H9 (cell line): ENCODE measurements around the gene COL4A1. TPM values are rescaled to one million over a fixed set of nuclear protein-coding genes. Genes with fewer than 3 reads are reported as not detected.

Source experiments
- DNase-seq: peaks from one replicate; pipeline ENCODE4 v3.0.0-alpha.2; 2017
- H2AFZ ChIP-seq: one replicate; pipeline ENCODE4 v1.6.1; 2013; ENCODE audit warnings: mild to moderate bottlenecking, low read length, control low read depth, moderate library complexity
- H2AK5ac ChIP-seq: 2 replicates; pipeline ENCODE4 v1.6.1; 2013; ENCODE audit warnings: low read length, control low read depth, mixed read lengths; ENCODE audit not compliant: insufficient read length
- H2BK120ac ChIP-seq: one replicate; pipeline ENCODE4 v1.6.1; 2013; ENCODE audit warnings: low read depth, mild to moderate bottlenecking, low read length, control low read depth, inconsistent platforms; ENCODE audit not compliant: poor library complexity, severe bottlenecking
- H2BK12ac ChIP-seq: 2 replicates; pipeline ENCODE4 v1.6.1; 2013; ENCODE audit warnings: low read length, control low read depth, mixed read lengths, low read depth; ENCODE audit not compliant: insufficient read length
- H2BK15ac ChIP-seq: 2 replicates; pipeline ENCODE4 v1.6.1; 2013; ENCODE audit warnings: low read depth, low read length, control low read depth
- H2BK20ac ChIP-seq: one replicate; pipeline ENCODE4 v1.6.1; 2013; ENCODE audit warnings: low read depth, mild to moderate bottlenecking, low read length, control low read depth, inconsistent platforms; ENCODE audit not compliant: poor library complexity, severe bottlenecking
- H2BK5ac ChIP-seq: 2 replicates; pipeline ENCODE4 v1.6.1; 2013; ENCODE audit warnings: low read length, control low read depth, mixed read lengths; ENCODE audit not compliant: insufficient read length
- H3K14ac ChIP-seq: 2 replicates; pipeline ENCODE4 v1.6.1; 2013; ENCODE audit warnings: low read length, control low read depth; ENCODE audit not compliant: insufficient read depth
- H3K18ac ChIP-seq: 2 replicates; pipeline ENCODE4 v1.6.1; 2013; ENCODE audit warnings: low read depth, mild to moderate bottlenecking, mixed read lengths, low read length, control low read depth; ENCODE audit not compliant: insufficient read length
- H3K23ac ChIP-seq: 2 replicates; pipeline ENCODE4 v1.6.1; 2013; ENCODE audit warnings: low read length, control low read depth, mixed read lengths, low read depth; ENCODE audit not compliant: insufficient read length
- H3K23me2 ChIP-seq: 2 replicates; pipeline ENCODE4 v1.6.1; 2013; ENCODE audit warnings: low read depth, mild to moderate bottlenecking, mixed read lengths, low read length, control low read depth; ENCODE audit not compliant: insufficient read length, poor library complexity, severe bottlenecking
- H3K27ac ChIP-seq: 2 replicates; pipeline ENCODE4 v1.5.1; 2013; ENCODE audit warnings: low read length, control low read depth, mixed read lengths, low read depth; ENCODE audit not compliant: insufficient read length
- H3K27me3 ChIP-seq: 2 replicates; pipeline ENCODE4 v1.6.1; 2013; ENCODE audit warnings: low read length, control low read depth, inconsistent platforms; ENCODE audit not compliant: insufficient read depth
- H3K4ac ChIP-seq: 2 replicates; pipeline ENCODE4 v1.6.1; 2013; ENCODE audit warnings: low read depth, mild to moderate bottlenecking, control low read depth, inconsistent platforms, low read length, moderate library complexity
- H3K4me1 ChIP-seq: 2 replicates; pipeline ENCODE4 v1.6.1; 2013; ENCODE audit warnings: low read length, control low read depth, inconsistent platforms; ENCODE audit not compliant: insufficient read depth
- H3K4me2 ChIP-seq: 2 replicates; pipeline ENCODE4 v1.6.1; 2013; ENCODE audit warnings: low read length, control low read depth, mixed read lengths; ENCODE audit not compliant: insufficient read length, insufficient read depth
- H3K56ac ChIP-seq: 2 replicates; pipeline ENCODE4 v1.6.1; 2013; ENCODE audit warnings: low read depth, mild to moderate bottlenecking, mixed read lengths, low read length, control low read depth; ENCODE audit not compliant: insufficient read length
- H3K79me1 ChIP-seq: 2 replicates; pipeline ENCODE4 v1.6.1; 2013; ENCODE audit warnings: low read depth, mild to moderate bottlenecking, moderate library complexity, low read length, control low read depth, inconsistent platforms; ENCODE audit not compliant: insufficient read depth, poor library complexity, severe bottlenecking
- H3K79me2 ChIP-seq: 2 replicates; pipeline ENCODE4 v1.6.1; 2013; ENCODE audit warnings: low read length, control low read depth, inconsistent platforms; ENCODE audit not compliant: insufficient read depth
- H3K9ac ChIP-seq: 2 replicates; pipeline ENCODE4 v1.6.1; 2013; ENCODE audit warnings: low read length, control low read depth, mixed read lengths; ENCODE audit not compliant: insufficient read length; ENCODE audit errors: extremely low read depth
- H3K9me3 ChIP-seq: one replicate; pipeline ENCODE4 v1.6.1; 2013; ENCODE audit warnings: low read depth, low read length, inconsistent platforms; ENCODE audit not compliant: control insufficient read depth
- H3T11ph ChIP-seq: one replicate; pipeline ENCODE4 v1.6.1; 2013; ENCODE audit warnings: mild to moderate bottlenecking, low read length, control low read depth, inconsistent platforms
- H4K20me1 ChIP-seq: one replicate; pipeline ENCODE4 v1.6.1; 2013; ENCODE audit not compliant: control insufficient read depth, insufficient read length, insufficient read depth
- H4K5ac ChIP-seq: 2 replicates; pipeline ENCODE4 v1.6.1; 2013; ENCODE audit warnings: low read depth, mild to moderate bottlenecking, mixed read lengths, low read length, control low read depth; ENCODE audit not compliant: insufficient read length
- H4K8ac ChIP-seq: replicated peaks from 2 replicates; pipeline ENCODE4 v1.6.1; 2013; ENCODE audit warnings: low read length, control low read depth, mixed read lengths, low read depth; ENCODE audit not compliant: insufficient read length
- H4K91ac ChIP-seq: 2 replicates; pipeline ENCODE4 v1.6.1; 2013; ENCODE audit warnings: low read depth, mild to moderate bottlenecking, moderate library complexity, mixed read lengths, low read length, control low read depth; ENCODE audit not compliant: insufficient read length
- H3K27ac Mint-ChIP-seq, 3 experiments: 2 replicates in 2 of 3; 3 replicates in 1 of 3; pipeline ENCODE4 v1.8.0; 2020 to 2021; ENCODE audit warnings: mixed read lengths in 3 of 3, mild to moderate bottlenecking in 1 of 3, moderate library complexity in 1 of 3
- H3K27me3 Mint-ChIP-seq: 2 replicates; pipeline ENCODE4 v1.8.0; 2021; ENCODE audit warnings: low read depth, mild to moderate bottlenecking, moderate library complexity, mixed read lengths
- H3K36me3 Mint-ChIP-seq, 3 experiments: 2 replicates in 2 of 3; 3 replicates in 1 of 3; pipeline ENCODE4 v1.8.0; 2020 to 2021; ENCODE audit warnings: low read depth in 3 of 3, mixed read lengths in 3 of 3; ENCODE audit not compliant: insufficient read depth in 1 of 3
- H3K4me1 Mint-ChIP-seq, 2 experiments: 2 replicates each; pipeline ENCODE4 v1.8.0; 2020; ENCODE audit warnings: mixed read lengths in 2 of 2
- H3K4me3 Mint-ChIP-seq, 2 experiments: 2 replicates in 1 of 2; 3 replicates in 1 of 2; pipeline ENCODE4 v1.8.0; 2020 to 2021; ENCODE audit warnings: mild to moderate bottlenecking in 2 of 2, mixed read lengths in 2 of 2, moderate library complexity in 1 of 2
- H3K9me3 Mint-ChIP-seq, 2 experiments: 2 replicates in 1 of 2; 3 replicates in 1 of 2; pipeline ENCODE4 v1.8.0; 2020; ENCODE audit warnings: mild to moderate bottlenecking in 2 of 2, mixed read lengths in 2 of 2, moderate library complexity in 1 of 2
- CTCF ChIP-seq: fragments of 200-600 bp; sonication (generic); conservative IDR thresholded peaks from 3 replicates; pipeline ENCODE4 v1.8.0; 2021; ENCODE audit warnings: antibody characterized with exemption, mild to moderate bottlenecking
- WGBS: extraction: QIAGEN DNeasy Blood & Tissue Kit; methylation state at CpG from one replicate; pipeline ENCODE4 v1.1.7; 2013; ENCODE audit warnings: missing lambda C conversion rate, low lambda C conversion rate, mixed read lengths; ENCODE audit not compliant: insufficient read length; ENCODE audit errors: extremely low coverage; 5-methylcytosine and 5-hydroxymethylcytosine counted together
- total RNA-seq: library from RNA; stranded (reverse); gene quantifications from 2 replicates; pipeline ENCODE4 v1.2.1, GENCODE V29; 2021

COL4A1 gene
- total RNA-seq, 1 experiment from 2014 or later, result 73.1 TPM

GRCh38 chr13:110105136-110105535, 201.8 kb downstream of the COL4A1 start:
- Histone ChIP-seq H2AK5ac (no peak overlapping the region), H3K27ac (no peak overlapping the region), H3T11ph (no peak overlapping the region), H3K79me2 (no peaks in the 10 kb centered on the region), H4K5ac (no peak overlapping the region), H2AFZ (no peak overlapping the region), H3K56ac (no peak overlapping the region), H2BK5ac (no peak overlapping the region), H3K18ac (no peak overlapping the region), H2BK120ac (no peak overlapping the region), H3K27me3 (no peaks in the 10 kb centered on the region), H3K79me1 (no peaks in the 10 kb centered on the region), H3K14ac (no peak overlapping the region), H2BK15ac (no peak overlapping the region), H4K20me1 (no peaks in the 10 kb centered on the region), H3K9ac (no peak overlapping the region), H3K23ac (no peak overlapping the region), H3K4me2 (no peak overlapping the region), H3K4me1 (no peaks in the 10 kb centered on the region), H4K91ac (no peak overlapping the region), H3K4ac (no peak overlapping the region), H2BK20ac (no peak overlapping the region), H3K23me2 (no peaks in the 10 kb centered on the region), H4K8ac (no peak overlapping the region), H3K9me3 (peaks cover 4% of the 10 kb centered on the region), H2BK12ac (no peak overlapping the region)
- H3K4me3 Mint-ChIP-seq, result no peak overlapping the region
- DNase-seq, result no peak
- WGBS, result no CpG with 5 or more reads among the region's 6 CpGs
- H3K27ac Mint-ChIP-seq, result no peak overlapping the region
- H3K4me1 Mint-ChIP-seq, result peaks cover 17 to 20% of the 10 kb centered on the region in 2 experiments
- H3K9me3 Mint-ChIP-seq, result peaks cover 7% of the 10 kb centered on the region in 2 experiments
- TF ChIP-seq CTCF, result no peak
- peaks cover 5 to 6% (median 5%) of the 10 kb centered on the region in 3 experiments; a peak in 6 of 7 replicates for H3K36me3 Mint-ChIP-seq
- peaks cover 2% of the 10 kb centered on the region for H3K27me3 Mint-ChIP-seq
